Keratinocyte (primary cell): ENCODE data around the gene RASGEF1C.

ENCODE experiments used
- EZH2 ChIP-seq: IDR thresholded peaks from one replicate; pipeline ENCODE4 v1.6.1; 2012; ENCODE audit warnings: inconsistent platforms, mild to moderate bottlenecking, low read length, moderate library complexity
- TF ChIP-seq, protein P1 (sequence below), 3 experiments: IDR thresholded peaks in 1 of 3; conservative IDR thresholded peaks in 1 of 3; optimal IDR thresholded peaks in 1 of 3; 2 replicates in 2 of 3; 3 replicates in 1 of 3; pipeline versions ENCODE3 to v1.5.1; 2011; ENCODE audit warnings: low read length in 3 of 3, mild to moderate bottlenecking in 3 of 3, moderate library complexity in 2 of 3, control low read depth in 1 of 3, inconsistent platforms in 1 of 3; ENCODE audit not compliant: insufficient read depth in 2 of 3; ENCODE audit errors: extremely low read depth in 1 of 3

DNA sequence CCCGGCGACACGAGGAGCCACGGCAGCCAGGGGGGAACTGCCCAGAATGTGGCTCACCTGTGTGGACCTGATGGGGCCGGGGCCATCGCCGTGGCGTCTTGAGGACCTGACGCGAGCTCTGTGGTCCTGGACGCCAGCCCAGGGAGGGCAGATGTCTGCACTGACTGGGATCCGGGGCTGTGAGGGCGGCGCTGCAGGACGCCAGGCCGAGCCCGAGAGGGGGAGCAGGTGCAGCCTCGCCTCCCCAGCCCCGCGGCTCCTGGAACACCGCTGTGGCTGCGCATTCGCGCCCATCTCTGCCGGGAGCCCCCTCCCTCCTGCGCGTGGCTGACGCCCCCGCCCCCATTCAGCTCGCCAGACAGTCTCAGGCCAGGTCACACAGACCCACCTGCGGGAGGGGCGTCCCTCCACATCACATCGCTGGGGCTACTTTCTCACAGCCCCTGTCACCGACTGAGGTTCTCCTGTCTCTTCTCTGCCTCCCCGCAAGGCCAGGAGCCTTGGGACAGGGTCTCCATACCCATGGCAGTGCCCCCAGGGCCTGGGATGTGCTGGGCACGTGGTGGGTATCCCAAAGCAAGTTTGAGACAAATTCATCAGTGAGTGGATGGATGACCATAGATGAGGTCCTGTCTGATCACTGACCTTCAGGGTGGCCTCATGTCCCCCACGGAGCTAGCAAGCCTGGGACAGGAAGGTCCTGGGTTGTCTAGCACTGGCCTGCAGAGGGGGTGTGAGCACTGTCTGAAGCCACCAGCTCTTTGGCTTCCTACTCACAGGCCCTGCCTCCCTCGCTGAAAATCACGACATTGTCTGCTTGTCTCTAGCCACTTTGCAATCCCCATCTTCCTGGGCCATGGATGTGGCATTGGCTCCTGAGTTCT lies 47.3 kb downstream of the RASGEF1C start:
- TF ChIP-seq, protein P1, sequence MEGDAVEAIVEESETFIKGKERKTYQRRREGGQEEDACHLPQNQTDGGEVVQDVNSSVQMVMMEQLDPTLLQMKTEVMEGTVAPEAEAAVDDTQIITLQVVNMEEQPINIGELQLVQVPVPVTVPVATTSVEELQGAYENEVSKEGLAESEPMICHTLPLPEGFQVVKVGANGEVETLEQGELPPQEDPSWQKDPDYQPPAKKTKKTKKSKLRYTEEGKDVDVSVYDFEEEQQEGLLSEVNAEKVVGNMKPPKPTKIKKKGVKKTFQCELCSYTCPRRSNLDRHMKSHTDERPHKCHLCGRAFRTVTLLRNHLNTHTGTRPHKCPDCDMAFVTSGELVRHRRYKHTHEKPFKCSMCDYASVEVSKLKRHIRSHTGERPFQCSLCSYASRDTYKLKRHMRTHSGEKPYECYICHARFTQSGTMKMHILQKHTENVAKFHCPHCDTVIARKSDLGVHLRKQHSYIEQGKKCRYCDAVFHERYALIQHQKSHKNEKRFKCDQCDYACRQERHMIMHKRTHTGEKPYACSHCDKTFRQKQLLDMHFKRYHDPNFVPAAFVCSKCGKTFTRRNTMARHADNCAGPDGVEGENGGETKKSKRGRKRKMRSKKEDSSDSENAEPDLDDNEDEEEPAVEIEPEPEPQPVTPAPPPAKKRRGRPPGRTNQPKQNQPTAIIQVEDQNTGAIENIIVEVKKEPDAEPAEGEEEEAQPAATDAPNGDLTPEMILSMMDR (optimal IDR thresholded peaks at IDR 0.05 in 1 of 3, IDR thresholded peaks at IDR 0.05 in 1 of 3, conservative IDR thresholded peaks at IDR 0.05 in 1 of 3; ENCODE audit: extremely low read depth in 1 of 3, insufficient read depth in 2 of 3, low read length in 3 of 3): no peak
- TF ChIP-seq EZH2: no peak
